Tibial nerve (tissue), 4 donors: ENCODE measurements around the gene DYNC1I1. TPM values are rescaled to one million over a fixed set of nuclear protein-coding genes. Genes with fewer than 3 reads are reported as not detected.

Experiments
- DNase-seq, 2 donors: peaks; one replicate each; pipeline ENCODE4 v3.0.0-alpha.2; 2019; ENCODE audit warnings: low spot score in 2 of 2
- H3K27ac ChIP-seq, 4 donors: fragments of 200-600 bp; sonication (generic) in 3 of 4; one replicate each; pipeline ENCODE4 v1.5.1; 2017 to 2019; ENCODE audit warnings: mild to moderate bottlenecking in 1 of 4
- H3K27me3 ChIP-seq, 2 donors: fragments of 200-600 bp; sonication (generic) in 1 of 2; one replicate each; pipeline versions ENCODE4 v1.5.1 to v1.6.0; 2017 to 2019
- H3K36me3 ChIP-seq, 3 donors: fragments of 200-600 bp; sonication (generic); one replicate each; pipeline ENCODE4 v1.5.1; 2018 to 2019
- H3K4me1 ChIP-seq, 4 donors: fragments of 200-600 bp; sonication (generic) in 3 of 4; one replicate each; pipeline ENCODE4 v1.5.1; 2017 to 2019
- H3K4me3 ChIP-seq, 4 donors: fragments of 200-600 bp; sonication (generic) in 3 of 4; one replicate each; pipeline ENCODE4 v1.5.1; 2017 to 2019; ENCODE audit warnings: mild to moderate bottlenecking in 1 of 4, moderate library complexity in 1 of 4
- H3K9me3 ChIP-seq, 4 donors: fragments of 200-600 bp; sonication (generic) in 3 of 4; one replicate each; pipeline ENCODE4 v1.5.1; 2017 to 2019
- CTCF ChIP-seq, 5 experiments: fragments of 200-600 bp in 3 of 5; fragments of 450-650 bp in 2 of 5; sonication (generic) in 3 of 5; IDR thresholded peaks; one replicate each; pipeline ENCODE4 v1.5.1; 2016 to 2019; ENCODE audit warnings: antibody characterized with exemption in 5 of 5, mild to moderate bottlenecking in 3 of 5, moderate library complexity in 2 of 5
- EP300 ChIP-seq, 2 donors: sonication (generic); formaldehyde crosslinking; IDR thresholded peaks; one replicate each; pipeline ENCODE4 v1.6.1; 2017; ENCODE audit warnings: antibody characterized with exemption in 2 of 2, mild to moderate bottlenecking in 1 of 2
- POLR2A ChIP-seq, 2 donors: fragments of 450-650 bp; IDR thresholded peaks; one replicate each; pipeline ENCODE4 v1.6.1; 2017; ENCODE audit warnings: antibody characterized with exemption in 2 of 2, mild to moderate bottlenecking in 2 of 2, moderate library complexity in 2 of 2
- WGBS, 2 donors: methylation state at CpG; one replicate each; pipeline ENCODE4 v1.1.5; 2018; 5-methylcytosine and 5-hydroxymethylcytosine counted together
- total RNA-seq, 4 donors: library from RNA; depleted of rRNA; stranded (reverse); fragments of >200 nt; gene quantifications; one replicate each; pipeline ENCODE4 v1.1.0, GENCODE V29; 2016

The DYNC1I1 gene
- total RNA-seq, 4 donors from 2014 or later = 5.5 to 12.0 (median 9.8) TPM

DNA sequence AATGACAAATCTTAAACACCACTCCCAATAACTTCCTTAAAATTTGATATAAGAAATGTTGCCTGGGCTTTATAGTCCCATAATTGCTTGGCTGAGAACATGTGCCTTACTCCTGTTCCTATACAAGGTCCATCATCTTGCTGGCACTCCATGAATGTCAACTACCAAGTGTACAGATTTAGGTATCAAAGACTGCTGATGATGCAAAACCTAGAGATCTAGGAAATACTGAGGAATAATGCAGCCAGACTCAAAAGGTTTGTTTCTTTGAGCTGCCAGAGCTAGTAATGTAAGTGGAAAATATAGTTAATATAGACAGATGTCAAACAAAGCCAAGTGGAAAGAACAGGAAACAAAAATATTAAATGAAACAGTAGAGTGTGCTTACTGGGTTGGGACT is 121.1 kb downstream of the DYNC1I1 start:
- Histone ChIP-seq H3K4me3 (no peak overlapping the region), H3K36me3 (no peaks in the 10 kb centered on the region), H3K27ac (no peak overlapping the region), H3K9me3 (no peaks in the 10 kb centered on the region), H3K4me1 (peaks cover 0 to 8% (median 0%) of the 10 kb centered on the region in 4 donors), H3K27me3 (no peaks in the 10 kb centered on the region)
- TF ChIP-seq CTCF (IDR thresholded peaks at IDR 0.05) (no peak), POLR2A (IDR thresholded peaks at IDR 0.05) (no peak), EP300 (IDR thresholded peaks at IDR 0.05) (no peak)
- DNase-seq = no peak

- Histone ChIP-seq H3K27me3 (no peaks in the 10 kb centered on the region), H3K4me3 (no peak overlapping the region), H3K36me3 (no peaks in the 10 kb centered on the region), H3K4me1 (peaks cover 0 to 14% (median 0%) of the 10 kb centered on the region in 4 donors), H3K9me3 (no peaks in the 10 kb centered on the region), H3K27ac (no peak overlapping the region)
- WGBS, 2 donors = 50 to 54% methylated on average over 5 of the region's 5 CpGs
- DNase-seq = no peak
- TF ChIP-seq POLR2A (IDR thresholded peaks at IDR 0.05) = no peak
- TF ChIP-seq EP300 (IDR thresholded peaks at IDR 0.05) = no peak
- TF ChIP-seq CTCF (IDR thresholded peaks at IDR 0.05) = no peak
Measured at GRCh38 chr7:95897557-95898251, 125.3 kb downstream of the DYNC1I1 start.

GRCh38 chr7:95899919-95900513 is 127.7 kb downstream of the DYNC1I1 start:
- peaks cover 0 to 14% (median 0%) of the 10 kb centered on the region in 4 donors for H3K4me1 ChIP-seq
- 40 to 41% methylated on average over 5 of the region's 5 CpGs for WGBS, 2 donors
- H3K27ac ChIP-seq = no peak overlapping the region
- TF ChIP-seq EP300 (IDR thresholded peaks at IDR 0.05) (peak in 1 of 2 donors; percentile 26), CTCF (IDR thresholded peaks at IDR 0.05) (no peak)
- DNase-seq = no peak
- H3K36me3 ChIP-seq = no peaks in the 10 kb centered on the region
- no peak overlapping the region for H3K4me3 ChIP-seq
- H3K27me3 ChIP-seq = no peaks in the 10 kb centered on the region
- no peaks in the 10 kb centered on the region for H3K9me3 ChIP-seq

DNA sequence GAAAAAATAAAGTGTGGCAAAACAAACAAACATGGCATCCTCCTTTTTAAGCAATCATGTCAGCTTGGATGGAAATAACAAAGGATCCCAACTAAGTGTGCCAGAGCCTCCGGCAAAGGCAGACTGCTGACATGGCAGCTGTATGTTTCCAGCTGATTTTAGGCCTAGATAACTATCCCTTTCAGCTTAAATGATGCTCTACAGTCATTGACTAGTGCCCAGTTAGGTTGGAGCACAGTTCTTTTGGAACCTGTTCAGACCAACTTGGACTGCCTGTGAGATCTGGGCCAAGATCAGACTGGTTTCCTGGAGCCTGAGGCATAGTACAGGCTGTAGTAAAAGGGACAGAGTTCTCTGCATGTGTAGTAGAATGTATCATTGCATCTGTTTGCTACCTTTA is 128.7 kb downstream of the DYNC1I1 start:
- H3K36me3 ChIP-seq = no peaks in the 10 kb centered on the region
- H3K9me3 ChIP-seq = no peaks in the 10 kb centered on the region
- no peak overlapping the region for H3K4me3 ChIP-seq
- H3K27ac ChIP-seq = no peak overlapping the region
- TF ChIP-seq EP300 (IDR thresholded peaks at IDR 0.05) (no peak), CTCF (IDR thresholded peaks at IDR 0.05) (no peak), POLR2A (IDR thresholded peaks at IDR 0.05) (no peak)
- no peaks in the 10 kb centered on the region for H3K27me3 ChIP-seq
- 60 to 76% methylated on average over 1 of the region's 1 CpG for WGBS, 2 donors
- peaks cover 0 to 14% (median 0%) of the 10 kb centered on the region in 4 donors for H3K4me1 ChIP-seq
- DNase-seq = no peak

DNA sequence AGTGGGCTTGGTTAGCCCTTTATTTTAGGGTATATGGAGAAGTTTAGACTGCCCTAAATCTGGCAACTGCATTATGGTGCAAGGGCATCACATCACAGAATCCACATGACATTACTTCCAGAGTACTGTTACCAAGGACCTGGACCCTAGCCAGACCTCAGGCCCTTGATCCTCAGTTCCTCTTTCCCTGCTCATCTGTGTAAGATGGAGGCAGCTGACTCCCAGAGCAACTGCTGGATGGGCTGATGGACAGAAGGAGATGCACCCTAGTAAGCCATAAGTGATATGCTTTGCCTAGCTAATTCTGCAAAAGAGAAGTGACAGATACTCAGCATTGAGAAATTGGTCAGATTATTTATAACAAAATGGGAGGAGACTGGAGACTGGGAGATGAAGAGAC is 131.7 kb downstream of the DYNC1I1 start:
- peaks cover 0 to 14% (median 0%) of the 10 kb centered on the region in 4 donors for H3K4me1 ChIP-seq
- H3K9me3 ChIP-seq = no peaks in the 10 kb centered on the region

More for the DNA sequence above, 131.7 kb downstream of the DYNC1I1 start:
- H3K27me3 ChIP-seq = no peaks in the 10 kb centered on the region
- H3K36me3 ChIP-seq = no peaks in the 10 kb centered on the region
- peak in 1 of 2 donors; percentile 36 for DNase-seq
- H3K27ac ChIP-seq = no peak overlapping the region
- no peak overlapping the region for H3K4me3 ChIP-seq
- TF ChIP-seq POLR2A (IDR thresholded peaks at IDR 0.05) (no peak), EP300 (IDR thresholded peaks at IDR 0.05) (peak in 1 of 2 donors; percentile 30)
